Vagina (tissue), 2 donors: ENCODE data around the gene LTB4R. TPM values are rescaled to one million over a fixed set of nuclear protein-coding genes. Genes with fewer than 3 reads are reported as not detected.
A peak's percentile ranks its signal among the peaks of the same experiment; 100 is the strongest.

ENCODE experiments used
- DNase-seq, 2 donors: peaks; one replicate each; pipeline ENCODE4 v3.0.0-alpha.2; 2017; ENCODE audit errors: extremely low spot score in 2 of 2
- H3K27ac ChIP-seq: fragments of 200-600 bp; sonication (generic); one replicate; pipeline ENCODE4 v1.5.1; 2019
- H3K27me3 ChIP-seq: fragments of 200-600 bp; sonication (generic); one replicate; pipeline ENCODE4 v1.5.1; 2019
- H3K36me3 ChIP-seq, 2 donors: fragments of 200-600 bp; sonication (generic); one replicate each; pipeline ENCODE4 v1.5.1; 2017 to 2019
- H3K4me1 ChIP-seq: fragments of 200-600 bp; sonication (generic); one replicate; pipeline ENCODE4 v1.5.1; 2019
- H3K4me3 ChIP-seq, 2 donors: fragments of 200-600 bp; sonication (generic); 1 replicate in 1 of 2; 2 replicates in 1 of 2; pipeline ENCODE4 v1.5.1; 2016 to 2019
- H3K9me3 ChIP-seq: fragments of 200-600 bp; sonication (generic); one replicate; pipeline ENCODE4 v1.5.1; 2019
- POLR2A ChIP-seq, 2 donors: fragments of 450-650 bp; IDR thresholded peaks; one replicate each; pipeline ENCODE4 v1.6.1; 2017; ENCODE audit warnings: antibody characterized with exemption in 2 of 2, mild to moderate bottlenecking in 2 of 2, moderate library complexity in 2 of 2
- POLR2AphosphoS5 ChIP-seq, 2 donors: sonication (generic); formaldehyde crosslinking; IDR thresholded peaks; one replicate each; pipeline ENCODE4 v1.9.0; 2017; ENCODE audit warnings: antibody characterized with exemption in 2 of 2, mild to moderate bottlenecking in 2 of 2, low read depth in 1 of 2; ENCODE audit not compliant: insufficient read depth in 1 of 2
- intact Hi-C: fragments of 100-400 bp; cut with DNase I; formaldehyde crosslinking; loops from one replicate; pipeline ENCODE4 v1.15.1; 2023
- total RNA-seq: library from RNA; depleted of rRNA; stranded (reverse); fragments of >200 nt; gene quantifications from one replicate; pipeline ENCODE4 v1.2.3, GENCODE V29; 2016
- TF ChIP-seq, protein P1 (sequence below), 3 experiments: fragments of 450-650 bp in 2 of 3; fragments of 200-600 bp in 1 of 3; sonication (generic) in 1 of 3; IDR thresholded peaks; one replicate each; pipeline ENCODE4 v1.5.1; 2017 to 2019; ENCODE audit warnings: antibody characterized with exemption in 3 of 3, mild to moderate bottlenecking in 2 of 3, moderate library complexity in 2 of 3

LTB4R gene
- total RNA-seq, 1 donor from 2014 or later, result 35.1 TPM

- H3K4me3 ChIP-seq, result no peak overlapping the region
- no peaks in the 10 kb centered on the region for H3K27me3 ChIP-seq
- peak overlapping the region; percentile 40 for H3K27ac ChIP-seq
- no peak for TF ChIP-seq POLR2A (IDR thresholded peaks at IDR 0.05)
- TF ChIP-seq POLR2AphosphoS5 (IDR thresholded peaks at IDR 0.05; ENCODE audit: insufficient read depth in 1 of 2, low read depth in 1 of 2), result no peak
- TF ChIP-seq, protein P1, sequence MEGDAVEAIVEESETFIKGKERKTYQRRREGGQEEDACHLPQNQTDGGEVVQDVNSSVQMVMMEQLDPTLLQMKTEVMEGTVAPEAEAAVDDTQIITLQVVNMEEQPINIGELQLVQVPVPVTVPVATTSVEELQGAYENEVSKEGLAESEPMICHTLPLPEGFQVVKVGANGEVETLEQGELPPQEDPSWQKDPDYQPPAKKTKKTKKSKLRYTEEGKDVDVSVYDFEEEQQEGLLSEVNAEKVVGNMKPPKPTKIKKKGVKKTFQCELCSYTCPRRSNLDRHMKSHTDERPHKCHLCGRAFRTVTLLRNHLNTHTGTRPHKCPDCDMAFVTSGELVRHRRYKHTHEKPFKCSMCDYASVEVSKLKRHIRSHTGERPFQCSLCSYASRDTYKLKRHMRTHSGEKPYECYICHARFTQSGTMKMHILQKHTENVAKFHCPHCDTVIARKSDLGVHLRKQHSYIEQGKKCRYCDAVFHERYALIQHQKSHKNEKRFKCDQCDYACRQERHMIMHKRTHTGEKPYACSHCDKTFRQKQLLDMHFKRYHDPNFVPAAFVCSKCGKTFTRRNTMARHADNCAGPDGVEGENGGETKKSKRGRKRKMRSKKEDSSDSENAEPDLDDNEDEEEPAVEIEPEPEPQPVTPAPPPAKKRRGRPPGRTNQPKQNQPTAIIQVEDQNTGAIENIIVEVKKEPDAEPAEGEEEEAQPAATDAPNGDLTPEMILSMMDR (IDR thresholded peaks at IDR 0.05), result no peak
- no peak for DNase-seq
- intact Hi-C loops, result no loop called here
- H3K9me3 ChIP-seq, result no peaks in the 10 kb centered on the region
- H3K36me3 ChIP-seq, result no peaks in the 10 kb centered on the region
- H3K4me1 ChIP-seq, result peaks cover 6% of the 10 kb centered on the region
Observed at GRCh38 chr14:24278424-24278823, 32.9 kb upstream of the LTB4R start.

DNA sequence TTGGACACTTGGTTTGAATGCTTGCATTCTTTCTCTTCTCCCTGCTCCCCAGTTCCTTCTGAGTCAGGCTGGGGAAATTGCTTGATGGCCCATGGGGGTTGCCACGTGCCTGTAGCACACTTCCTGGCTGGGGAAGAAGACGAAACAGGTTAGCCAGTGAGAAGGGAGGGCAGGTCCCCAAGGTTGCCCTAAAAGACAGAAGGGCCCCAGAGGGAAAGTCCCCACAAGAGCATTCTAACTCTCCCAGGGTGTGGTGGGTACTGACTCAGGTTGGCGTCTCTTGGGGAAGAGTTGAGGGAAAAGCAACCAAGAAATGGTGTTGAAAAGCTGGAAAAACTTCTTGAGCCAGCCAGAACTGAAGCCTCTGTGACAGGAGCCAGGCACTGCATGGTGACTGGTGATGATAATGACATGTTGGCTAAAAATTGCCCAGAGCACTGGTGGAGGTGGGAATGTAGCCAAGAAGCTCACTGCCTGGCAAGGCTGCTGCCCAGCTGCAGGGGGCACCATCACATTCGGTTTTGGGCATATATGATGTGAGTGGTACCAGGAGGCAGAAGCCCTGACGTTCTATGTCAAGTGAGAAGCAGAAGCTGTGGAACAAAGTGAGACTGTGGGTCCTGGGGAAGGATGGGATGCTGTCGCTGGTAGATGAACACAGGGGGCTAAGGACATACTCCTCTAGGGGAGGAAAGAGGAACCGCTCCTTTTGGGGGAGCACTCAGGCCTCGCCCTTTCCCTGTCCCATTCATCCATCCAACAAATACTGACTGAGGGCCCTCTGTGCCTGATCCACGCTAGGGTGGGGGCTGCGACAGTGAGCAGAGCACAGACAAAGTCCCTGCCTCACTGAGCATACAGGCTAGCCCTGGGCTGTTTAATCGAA is 31.8 kb upstream of the LTB4R start:
- Histone ChIP-seq H3K27ac (peak overlapping the region; percentile 8), H3K4me3 (no peak overlapping the region), H3K27me3 (no peaks in the 10 kb centered on the region), H3K9me3 (no peaks in the 10 kb centered on the region), H3K4me1 (peaks cover 6% of the 10 kb centered on the region), H3K36me3 (no peaks in the 10 kb centered on the region)
- intact Hi-C loops, result no loop called here
- DNase-seq, result no peak
- TF ChIP-seq, protein P1 (IDR thresholded peaks at IDR 0.05), result no peak
- peak in 1 of 2 donors; percentile 17 for TF ChIP-seq POLR2AphosphoS5 (IDR thresholded peaks at IDR 0.05; ENCODE audit: insufficient read depth in 1 of 2, low read depth in 1 of 2)

GRCh38 chr14:24280797-24281460 is 30.4 kb upstream of the LTB4R start:
- H3K36me3 ChIP-seq, result no peaks in the 10 kb centered on the region
- intact Hi-C loops, result no loop called here
- H3K27ac ChIP-seq, result no peak overlapping the region
- TF ChIP-seq POLR2AphosphoS5 (IDR thresholded peaks at IDR 0.05; ENCODE audit: insufficient read depth in 1 of 2, low read depth in 1 of 2), result no peak
- TF ChIP-seq, protein P1 (IDR thresholded peaks at IDR 0.05), result no peak
- no peak for TF ChIP-seq POLR2A (IDR thresholded peaks at IDR 0.05)
- no peaks in the 10 kb centered on the region for H3K27me3 ChIP-seq
- no peaks in the 10 kb centered on the region for H3K9me3 ChIP-seq
- no peak for DNase-seq
- H3K4me3 ChIP-seq, result no peak overlapping the region
- peaks cover 10% of the 10 kb centered on the region for H3K4me1 ChIP-seq

- intact Hi-C loops, result no loop called here
- TF ChIP-seq POLR2A (IDR thresholded peaks at IDR 0.05) (no peak), POLR2AphosphoS5 (IDR thresholded peaks at IDR 0.05; ENCODE audit: insufficient read depth in 1 of 2, low read depth in 1 of 2) (no peak)
- TF ChIP-seq, protein P1 (IDR thresholded peaks at IDR 0.05), result no peak
- no peaks in the 10 kb centered on the region for H3K27me3 ChIP-seq
- peaks cover 13% of the 10 kb centered on the region for H3K4me1 ChIP-seq
- no peak overlapping the region for H3K4me3 ChIP-seq
- H3K27ac ChIP-seq, result no peak overlapping the region
- H3K36me3 ChIP-seq, result no peaks in the 10 kb centered on the region
- no peaks in the 10 kb centered on the region for H3K9me3 ChIP-seq
- no peak for DNase-seq
Observed at GRCh38 chr14:24281636-24282035, 29.7 kb upstream of the LTB4R start.

DNA sequence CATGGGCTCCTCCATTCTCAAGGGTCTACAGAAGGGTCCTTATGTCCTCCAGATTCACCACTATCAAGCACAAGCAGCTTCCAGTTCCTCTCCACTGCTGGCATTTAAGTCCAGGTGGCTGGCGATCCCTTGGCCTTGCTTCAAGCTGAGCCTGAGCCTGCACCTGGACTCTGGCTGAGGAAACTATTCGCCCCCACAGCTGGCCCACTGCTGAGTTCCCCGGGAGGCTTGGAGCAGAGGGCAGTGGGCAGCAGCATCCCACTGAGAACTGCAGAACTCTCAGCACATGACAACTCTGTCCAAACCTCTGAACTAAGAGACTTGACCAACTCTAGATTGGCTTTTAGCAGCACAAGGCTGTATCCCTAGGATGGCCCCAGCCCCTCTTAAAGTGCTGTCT is 28.6 kb upstream of the LTB4R start:
- H3K4me3 ChIP-seq, result no peak overlapping the region
- intact Hi-C loops, result no loop called here
- peaks cover 13% of the 10 kb centered on the region for H3K4me1 ChIP-seq
- no peaks in the 10 kb centered on the region for H3K9me3 ChIP-seq
- H3K27ac ChIP-seq, result no peak overlapping the region
- H3K36me3 ChIP-seq, result no peaks in the 10 kb centered on the region
- TF ChIP-seq POLR2AphosphoS5 (IDR thresholded peaks at IDR 0.05; ENCODE audit: insufficient read depth in 1 of 2, low read depth in 1 of 2), result no peak
- no peak for TF ChIP-seq POLR2A (IDR thresholded peaks at IDR 0.05)
- TF ChIP-seq, protein P1 (IDR thresholded peaks at IDR 0.05), result no peak
- H3K27me3 ChIP-seq, result no peaks in the 10 kb centered on the region
- DNase-seq, result no peak
